Measurements from ENCODE around the gene CHFR.
"Not testable (repeated sequence)": the region's sequence is repeated elsewhere in the genome, so short reads cannot be mapped to it uniquely, and the experiment has no call there.

Gene CHFR

DNA sequence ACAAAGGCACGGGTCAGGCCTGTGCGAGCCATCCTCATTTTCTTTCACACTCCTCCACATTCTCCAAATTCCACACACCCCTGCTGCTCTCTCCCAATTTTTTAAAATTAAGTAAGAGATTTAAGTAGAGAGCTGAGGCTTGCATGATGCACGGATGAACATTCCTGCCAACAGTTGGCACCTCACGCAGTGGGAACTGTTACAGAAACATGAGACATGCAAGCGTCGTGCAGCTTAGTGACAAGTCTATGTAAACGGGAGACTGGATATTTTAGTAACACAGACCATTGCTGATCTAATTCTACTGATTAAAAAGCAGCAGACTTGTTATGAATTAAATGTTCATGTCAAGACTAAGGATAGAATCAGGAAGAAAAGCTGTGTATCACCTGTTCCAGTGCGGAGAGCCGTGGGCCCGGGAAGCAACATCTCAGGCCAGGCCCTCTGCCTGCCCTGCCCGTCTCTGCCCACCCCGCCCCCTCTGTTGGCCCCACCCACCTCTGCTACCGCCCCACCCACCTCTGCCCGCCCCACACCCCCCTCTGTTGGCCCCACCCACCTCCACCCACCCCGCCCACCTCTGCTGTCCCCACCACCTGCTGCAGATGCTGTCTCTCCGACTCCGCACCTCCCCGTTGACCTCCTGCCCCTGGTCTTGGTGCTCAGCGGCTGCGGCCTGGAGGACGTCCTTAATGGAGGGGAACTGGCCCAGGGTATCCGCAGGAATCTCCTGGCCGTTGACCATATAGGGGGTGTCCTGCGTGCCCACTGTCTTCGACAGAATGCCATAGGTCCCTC lies 79.9 kb downstream of the CHFR start:
- DNase-seq = no peak

DNA sequence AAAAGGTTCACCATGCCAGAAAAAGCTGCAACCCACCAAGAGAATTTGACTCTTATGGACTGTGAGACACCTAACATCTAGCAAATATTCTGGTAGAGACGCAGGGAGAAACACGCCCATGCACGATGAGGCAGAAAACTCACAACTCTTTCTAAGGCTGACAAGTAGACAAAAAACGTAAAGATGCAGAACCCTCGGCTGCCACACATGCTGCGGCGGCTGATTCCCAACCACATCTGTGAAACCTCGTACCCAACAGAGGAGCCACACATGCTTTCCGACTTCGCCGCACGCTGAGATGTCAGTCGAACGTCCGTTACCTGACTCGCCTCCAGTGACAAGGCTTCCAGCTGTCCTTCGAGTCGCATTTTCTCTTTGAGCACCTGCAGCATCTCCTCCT lies 80.5 kb downstream of the CHFR start:
- DNase-seq = no peak

DNA sequence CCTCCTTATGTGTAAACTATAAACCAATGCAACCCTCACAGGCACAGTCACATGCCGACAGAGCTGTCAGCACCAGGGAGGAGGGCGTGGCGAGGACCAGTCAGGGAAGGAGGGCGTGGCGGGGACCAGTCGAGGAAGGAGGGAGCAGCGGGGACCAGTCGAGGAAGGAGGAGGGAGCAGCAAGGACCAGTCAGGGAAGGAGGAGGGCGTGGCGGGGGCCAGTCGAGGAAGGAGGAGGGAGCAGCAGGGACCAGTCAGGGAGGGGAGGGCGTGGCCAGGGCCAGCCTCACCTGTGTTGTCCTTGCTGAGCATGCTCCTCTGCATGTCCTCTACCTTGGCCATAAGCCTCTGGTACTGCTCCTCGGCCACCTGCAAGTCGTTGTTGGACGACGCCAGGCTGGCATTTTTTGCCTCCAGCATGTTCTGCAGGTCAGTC lies 83.0 kb downstream of the CHFR start:
- DNase-seq = no peak

DNA sequence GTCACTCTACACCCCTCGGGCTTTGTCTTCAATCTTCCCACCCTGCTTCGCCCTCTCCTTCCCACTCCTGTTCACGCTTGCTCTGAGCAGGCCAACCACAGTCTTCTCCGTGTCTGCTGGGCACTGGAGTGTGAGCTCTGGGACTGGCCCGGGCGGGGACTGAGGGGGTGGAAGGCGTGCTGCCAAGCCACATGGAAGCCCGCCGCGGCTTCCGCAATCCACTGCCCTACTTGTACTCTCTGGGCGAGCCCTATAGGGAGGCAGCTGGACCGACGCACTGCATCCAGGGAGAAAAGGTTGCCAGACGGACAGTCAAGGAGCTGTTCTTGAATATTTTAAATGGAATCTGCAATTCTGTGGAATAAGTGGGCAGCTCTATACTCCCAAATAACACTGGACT lies 83.5 kb downstream of the CHFR start:
- no peak for DNase-seq

DNA sequence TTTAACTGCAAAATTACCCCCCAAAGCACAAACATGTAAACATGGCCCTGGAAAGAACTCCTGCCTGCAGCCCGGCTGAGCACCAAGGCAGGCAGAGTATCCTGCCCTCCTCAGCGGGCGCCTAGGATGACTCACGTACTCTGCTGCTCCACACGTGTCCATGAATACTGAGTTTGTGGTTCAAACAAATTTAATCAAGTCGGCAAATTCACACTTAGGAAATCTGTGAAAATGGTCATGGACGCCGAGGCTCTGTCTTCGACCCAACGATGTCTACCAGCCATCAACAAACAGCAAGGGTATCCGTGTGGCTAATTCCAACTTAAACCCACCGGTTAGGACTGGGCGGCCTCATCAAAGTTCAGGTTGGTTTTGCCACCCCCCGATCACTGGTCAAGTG lies 84.3 kb downstream of the CHFR start:
- no peak for DNase-seq

DNA sequence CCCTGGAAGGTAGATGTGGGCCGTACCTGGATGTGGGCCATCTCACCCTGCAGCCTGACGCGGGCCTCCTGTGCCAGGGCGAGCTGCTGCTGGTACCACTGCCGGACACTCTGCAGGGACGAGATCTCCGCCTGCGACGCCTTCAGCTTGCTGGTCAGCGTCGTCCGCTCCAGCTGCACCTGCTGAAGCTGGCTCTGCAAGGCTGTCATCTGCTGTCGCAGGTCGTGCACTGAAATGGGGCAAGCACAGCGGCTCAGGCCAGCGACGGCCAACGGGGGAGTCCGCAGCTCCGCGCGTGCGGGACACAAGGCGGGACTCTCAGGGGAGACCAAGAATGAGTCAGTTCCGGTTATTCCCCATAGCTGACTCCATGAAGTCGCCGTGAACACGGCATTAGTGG lies 85.7 kb downstream of the CHFR start:
- DNase-seq = no peak

DNA sequence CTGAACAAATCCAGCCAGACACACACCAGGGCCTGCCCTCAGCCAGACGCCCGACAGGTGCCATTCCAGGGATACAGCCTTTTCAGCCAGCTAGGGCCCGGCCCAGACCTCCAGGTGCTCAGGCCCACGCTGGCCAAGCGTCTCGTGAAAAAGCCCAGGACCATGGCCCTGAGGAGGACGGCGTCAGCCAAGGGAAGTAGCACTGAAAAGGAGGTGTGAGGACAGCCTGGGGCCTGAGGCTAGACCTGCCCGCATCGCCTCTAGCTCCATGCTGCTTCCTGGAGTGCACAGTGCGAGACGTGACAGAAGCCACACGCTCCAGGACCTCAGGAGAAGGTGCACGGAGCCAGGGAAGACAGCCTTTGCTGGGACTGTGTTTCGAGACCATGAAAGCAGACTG lies 88.6 kb downstream of the CHFR start:
- DNase-seq = no peak

DNA sequence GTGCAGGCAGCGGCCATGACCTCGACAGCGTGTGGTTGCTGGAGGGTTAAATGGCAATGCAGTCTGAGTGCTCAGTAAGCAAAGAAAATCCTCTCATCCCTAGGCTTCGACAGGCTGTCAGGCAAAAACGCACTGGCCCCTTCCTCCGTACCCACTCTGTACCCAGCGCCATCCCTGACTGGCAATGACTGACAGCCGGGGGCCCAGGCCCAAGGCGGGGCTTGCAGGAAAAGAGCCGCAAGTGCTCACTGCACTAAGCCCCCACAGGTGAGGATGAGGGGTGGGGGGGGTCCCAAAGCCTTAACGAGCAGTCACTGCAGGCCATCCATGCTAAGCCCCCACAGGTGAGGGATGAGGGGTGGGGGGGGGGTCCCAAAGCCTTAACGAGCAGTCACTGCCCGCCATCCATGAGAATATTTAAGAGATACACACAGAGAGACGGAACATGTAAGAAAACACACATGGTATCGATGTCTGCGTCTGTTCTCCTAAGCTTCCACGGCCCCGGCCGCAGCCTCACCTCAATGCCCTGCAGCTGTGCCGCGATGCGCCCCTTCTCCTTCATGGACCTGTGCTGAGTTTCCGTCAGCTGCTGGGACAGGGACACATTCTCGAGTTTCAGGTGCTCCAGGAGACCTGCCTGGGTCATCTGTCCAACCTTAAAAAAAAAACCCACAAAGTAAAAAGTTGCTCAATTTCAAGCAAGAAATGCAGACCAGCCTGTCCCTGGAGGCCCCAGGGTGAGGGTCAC lies 89.4 kb downstream of the CHFR start:
- no peak for DNase-seq

DNA sequence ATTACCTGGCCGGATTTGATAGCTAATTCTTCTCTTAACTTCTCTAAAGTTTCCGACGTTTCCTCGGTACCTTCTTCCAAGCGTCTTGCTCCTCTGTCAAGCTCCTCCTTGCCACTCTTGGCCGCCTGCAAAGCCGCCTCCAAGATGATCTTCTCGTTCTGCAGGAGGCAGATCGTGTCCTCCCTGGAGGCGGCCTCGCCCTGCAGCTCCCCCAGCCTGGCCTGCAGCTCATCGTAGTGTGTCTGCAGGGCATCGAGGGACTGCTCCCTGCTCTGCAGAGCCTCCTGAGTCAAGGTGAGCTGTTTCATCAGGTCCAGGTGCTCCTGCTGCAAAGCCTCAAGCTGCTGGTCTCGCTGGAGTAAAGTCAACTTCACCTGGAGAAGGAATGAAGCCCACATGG lies 91.6 kb downstream of the CHFR start:
- no peak for DNase-seq

DNA sequence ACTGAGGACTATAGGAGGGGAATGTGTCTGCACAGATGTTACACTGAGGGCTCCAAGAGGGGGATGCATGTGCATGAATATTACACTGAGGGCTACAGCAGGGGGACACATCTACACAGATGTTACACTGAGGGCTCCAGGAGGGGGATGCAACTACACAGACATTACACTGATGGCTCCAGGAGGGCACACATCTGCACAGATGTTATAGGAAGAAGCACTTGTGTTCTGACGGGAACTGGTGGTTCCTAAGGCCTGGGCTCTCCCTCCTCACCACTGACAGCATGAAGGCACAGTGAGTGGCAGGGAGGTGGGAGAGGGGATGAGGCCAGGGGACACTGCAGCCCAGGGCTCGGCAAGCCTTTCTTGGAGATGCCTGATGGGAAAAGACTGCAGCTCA lies 95.5 kb downstream of the CHFR start:
- DNase-seq = not testable (repeated sequence)

DNA sequence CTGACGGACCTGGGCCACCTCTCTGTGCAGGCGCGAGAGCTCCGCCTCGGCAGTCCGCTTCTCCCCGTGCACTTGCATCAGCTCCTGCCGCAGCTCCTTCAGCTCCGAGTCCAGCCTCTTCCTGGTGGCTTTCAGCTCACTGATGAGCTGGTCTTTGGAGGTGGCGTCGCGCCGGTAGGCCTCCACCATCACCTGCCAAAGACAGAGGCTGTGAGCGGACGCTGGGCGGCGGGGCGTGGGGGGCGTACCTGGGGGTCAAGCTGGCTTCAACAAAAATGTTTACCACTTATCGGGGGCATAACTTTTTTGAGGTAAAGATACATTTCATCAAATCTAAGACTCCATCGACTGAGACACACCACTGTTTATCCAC lies 98.3 kb downstream of the CHFR start:
- DNase-seq = no peak

DNA sequence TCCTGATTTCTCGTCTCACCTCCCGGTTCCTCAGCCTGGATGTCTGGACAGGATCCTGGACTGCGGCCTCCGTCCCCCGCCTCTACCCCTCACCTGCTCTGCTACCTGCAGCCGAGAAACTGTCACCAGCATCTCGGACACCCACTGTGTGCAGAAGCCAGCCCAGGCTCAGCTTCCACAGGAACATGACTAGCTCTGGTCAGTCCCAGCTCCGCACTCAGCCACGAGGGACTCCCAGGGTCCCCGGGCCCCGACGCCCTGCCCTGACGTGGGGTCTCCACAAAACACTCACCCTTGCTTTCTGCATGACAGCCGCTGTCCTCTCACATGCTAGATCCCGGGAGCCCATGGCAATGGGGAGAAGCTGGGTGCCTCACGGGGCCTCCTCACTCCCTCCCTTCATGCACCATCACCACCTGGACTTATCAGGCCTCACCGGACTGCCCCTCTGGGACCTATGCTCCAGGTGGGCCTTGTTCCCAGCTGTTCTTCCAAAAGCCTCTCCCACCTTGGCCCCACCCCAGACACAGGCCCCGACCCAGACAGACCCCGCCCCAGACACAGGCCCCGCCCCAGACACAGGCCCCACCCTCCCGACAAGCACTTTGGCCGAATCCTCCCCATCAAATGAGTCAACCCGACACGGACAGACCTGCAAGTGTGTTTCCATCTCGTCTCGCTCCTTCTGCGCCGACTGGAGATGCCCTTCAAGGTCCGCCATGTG lies 98.9 kb downstream of the CHFR start:
- no peak for DNase-seq

DNA sequence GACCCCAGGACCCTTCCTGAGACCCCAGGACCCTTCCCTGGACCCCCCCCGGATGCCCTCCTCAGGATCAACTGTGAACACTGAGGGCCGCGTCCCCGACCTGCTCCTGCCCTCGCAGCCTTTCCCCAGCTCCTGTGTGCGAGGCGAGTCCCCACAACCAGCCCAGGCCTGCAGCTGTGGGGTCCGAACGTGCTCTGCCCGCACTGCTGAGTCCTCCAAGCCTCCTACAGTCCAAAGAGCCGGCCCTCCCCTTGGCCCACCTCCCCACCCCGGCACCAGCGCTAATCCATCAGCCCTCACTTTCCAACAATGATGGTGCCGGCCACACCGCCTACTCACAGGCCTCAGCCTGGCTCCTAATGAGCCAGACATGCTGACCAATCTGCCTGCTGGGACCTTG lies 99.5 kb downstream of the CHFR start:
- no peak for DNase-seq

DNA sequence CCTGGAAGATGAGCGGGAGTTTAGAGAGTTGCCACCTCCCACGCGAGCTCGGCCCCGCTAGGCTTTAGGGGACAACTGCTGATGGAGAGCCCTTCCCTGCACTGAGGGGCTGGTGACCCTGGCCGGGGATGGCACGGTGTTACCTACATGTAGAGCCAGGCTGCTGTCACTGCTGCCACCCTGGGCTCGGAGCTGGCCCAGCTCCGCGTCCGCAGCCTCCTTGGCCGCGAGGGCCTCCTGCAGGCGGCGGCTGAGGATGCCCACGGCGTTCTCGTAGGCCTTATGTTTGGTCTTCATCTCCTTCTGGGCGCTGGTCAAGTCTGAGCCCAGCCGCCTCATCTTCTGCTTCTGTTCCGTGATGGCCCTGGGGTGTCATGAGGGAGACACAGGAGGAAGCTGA lies 101.2 kb downstream of the CHFR start:
- no peak for DNase-seq

DNA sequence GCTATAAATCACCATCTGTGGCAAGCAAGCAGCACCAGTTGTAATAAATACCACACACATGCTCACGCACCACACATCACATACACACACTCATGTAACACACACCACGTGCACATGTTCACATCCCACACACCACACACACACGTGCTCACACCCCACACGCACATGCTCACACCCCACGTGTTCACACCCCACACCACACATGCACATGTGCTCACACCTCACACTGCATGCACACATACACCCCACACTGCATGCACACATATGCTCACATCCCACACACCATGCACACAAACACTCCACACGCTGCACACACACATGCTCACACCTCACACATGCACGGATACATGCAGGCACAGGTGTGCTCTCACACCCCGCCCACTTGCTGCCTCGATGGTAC lies 102.8 kb downstream of the CHFR start:
- no peak for DNase-seq

DNA sequence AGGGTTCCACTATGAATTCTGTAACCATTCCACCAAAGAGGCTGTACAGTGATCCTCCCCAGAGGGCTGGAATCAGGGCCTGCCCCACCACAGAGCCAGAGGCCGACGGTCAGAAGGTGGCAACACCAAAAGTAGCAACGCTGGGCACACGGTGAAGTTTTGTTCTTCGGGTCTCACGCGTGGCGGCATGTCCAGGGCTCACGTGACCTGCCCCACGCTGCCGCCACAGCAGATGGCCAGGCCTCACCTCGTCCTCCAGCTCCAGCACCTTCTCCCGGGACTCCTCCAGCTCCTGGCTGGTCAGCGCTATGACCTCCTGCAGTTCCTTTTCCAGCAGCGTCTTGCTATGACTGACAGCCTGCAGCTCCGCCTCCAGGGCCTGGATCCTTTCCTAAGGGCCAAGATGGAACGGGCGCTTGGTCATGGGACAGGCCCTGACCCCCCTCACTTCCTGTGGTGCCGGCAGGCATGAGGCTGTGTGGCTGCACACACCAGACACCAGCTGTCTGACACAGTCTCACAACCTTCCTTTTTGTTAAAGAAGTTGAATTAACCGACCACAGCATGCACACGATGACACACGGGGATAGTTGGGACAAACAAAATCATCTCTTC lies 103.4 kb downstream of the CHFR start:
- no peak for DNase-seq
